K562 (cell line): ENCODE results near the gene KIF27. TPM values are rescaled to one million over a fixed set of nuclear protein-coding genes. Genes with fewer than 3 reads are reported as not detected.
"Not testable (repeated sequence)": the region's sequence is repeated elsewhere in the genome, so short reads cannot be mapped to it uniquely, and the experiment has no call there.

Experiments used
- ATAC-seq: fragments of 200-7000 bp; cut with Tn5 transposase; 3 replicates; pipeline ENCODE4 v1.9.1; 2020; ENCODE audit warnings: moderate library complexity
- BruUV-seq: library from RNA; stranded (reverse); fragments of 400-500 nt; replicated peaks from 2 replicates; lab custom pipeline; 2021; lab: Mats Ljungman, UMichigan
- CTCF ChIA-PET: fragments of 300-600 bp; formaldehyde crosslinking; extraction: SDS; loops from one replicate; lab custom pipeline; 2021; ENCODE audit warnings: low intra/inter-chr PET ratio; lab: Yijun Ruan, JAX
- POLR2A ChIA-PET: fragments of 300-600, 350-650 bp; sonication (Branson Sonifier 250); formaldehyde crosslinking; extraction: SDS; loops from one replicate; lab custom pipeline; 2021; ENCODE audit warnings: antibody characterized with exemption, inconsistent platforms; lab: Yijun Ruan, JAX
- DNase-seq, 4 experiments: peaks; one replicate each; pipeline versions ENCODE4 v3.0.0 to v3.0.0-alpha.2; 2011 to 2018; ENCODE audit warnings: low spot score in 3 of 4, mixed read lengths in 3 of 4; ENCODE audit errors: extremely low read depth in 1 of 4
- FAIRE-seq: peaks from 2 replicates; lab custom pipeline; 2011; peaks lifted over from hg19 to GRCh38; lab: Jason Lieb, UNC
- H2AFZ ChIP-seq: 2 replicates; pipeline ENCODE4 v1.6.0; 2011; ENCODE audit warnings: low read depth, low read length, control low read depth, inconsistent platforms
- H3K27ac ChIP-seq: fragments of 200-600 bp; 3 replicates; pipeline ENCODE4 v1.8.0; 2011; ENCODE audit warnings: low read depth, mild to moderate bottlenecking, control low read depth, inconsistent platforms, low read length, moderate library complexity, mixed read lengths; ENCODE audit errors: extremely low read depth
- H3K27me3 ChIP-seq, 2 experiments: fragments of 300-600 bp in 1 of 2; 2 replicates in 1 of 2; 3 replicates in 1 of 2; pipeline versions ENCODE4 v1.6.0 to v1.8.0; 2011; ENCODE audit warnings: inconsistent platforms in 2 of 2, low read length in 2 of 2, mild to moderate bottlenecking in 1 of 2, mixed read lengths in 1 of 2, moderate library complexity in 1 of 2; ENCODE audit not compliant: control insufficient read depth in 2 of 2, insufficient read depth in 2 of 2
- H3K36me3 ChIP-seq: fragments of 300-600 bp; 3 replicates; pipeline ENCODE4 v1.8.0; 2011; ENCODE audit warnings: mild to moderate bottlenecking, low read length, inconsistent platforms; ENCODE audit not compliant: control insufficient read depth, insufficient read depth
- H3K4me1 ChIP-seq, 2 experiments: fragments of 200-600 bp in 1 of 2; replicated peaks in 1 of 2; 2 replicates in 1 of 2; 3 replicates in 1 of 2; pipeline versions ENCODE4 v1.5.1 to v1.8.0; 2011; ENCODE audit warnings: inconsistent platforms in 2 of 2, low read length in 2 of 2, mild to moderate bottlenecking in 1 of 2, mixed read lengths in 1 of 2, moderate library complexity in 1 of 2; ENCODE audit not compliant: control insufficient read depth in 2 of 2, insufficient read depth in 2 of 2
- H3K4me2 ChIP-seq: 2 replicates; pipeline ENCODE4 v1.6.1; 2011; ENCODE audit warnings: low read length, control low read depth, inconsistent platforms, mixed read lengths; ENCODE audit not compliant: insufficient read depth
- H3K4me3 ChIP-seq: fragments of 200-600 bp; sonication (generic), shearing (Covaris generic); 2 replicates; pipeline ENCODE4 v1.5.1; 2016; ENCODE audit warnings: control low read depth, inconsistent platforms
- H3K79me2 ChIP-seq: fragments of 200-600 bp; 3 replicates; pipeline ENCODE4 v1.8.0; 2011; ENCODE audit warnings: low read length, inconsistent platforms; ENCODE audit not compliant: control insufficient read depth, insufficient read depth
- H3K9ac ChIP-seq, 2 experiments: 2 replicates each; pipeline versions ENCODE4 v1.6.0 to v1.6.1; 2011; ENCODE audit warnings: low read depth in 2 of 2, low read length in 2 of 2, control low read depth in 1 of 2, inconsistent platforms in 1 of 2, mild to moderate bottlenecking in 1 of 2, mixed read lengths in 1 of 2; ENCODE audit not compliant: insufficient read depth in 1 of 2
- H3K9me1 ChIP-seq: one replicate; pipeline ENCODE4 v1.6.0; 2011; ENCODE audit warnings: inconsistent platforms, mild to moderate bottlenecking, low read length, moderate library complexity; ENCODE audit not compliant: control insufficient read depth, insufficient read depth
- H3K9me3 ChIP-seq: replicated peaks from 2 replicates; pipeline ENCODE4 v1.5.1; 2011; ENCODE audit warnings: low read depth, low read length, inconsistent platforms; ENCODE audit not compliant: control insufficient read depth, insufficient read depth
- H4K20me1 ChIP-seq: replicated peaks from 2 replicates; pipeline ENCODE4 v1.6.1; 2011; ENCODE audit warnings: low read length, inconsistent platforms, mixed read lengths; ENCODE audit not compliant: control insufficient read depth, insufficient read depth
- CTBP1 ChIP-seq: fragments of 450-650 bp; IDR thresholded peaks from 2 replicates; pipeline ENCODE4 v1.6.1; 2016; ENCODE audit warnings: borderline replicate concordance
- CXXC5 ChIP-seq: fragments of 250-450 bp; sonication (Bioruptor Pico); IDR thresholded peaks from 2 replicates; pipeline ENCODE4 v1.8.0; 2022; ENCODE audit warnings: inconsistent platforms, mild to moderate bottlenecking, moderate library complexity
- HNRNPL ChIP-seq: fragments of 200-400 bp; formaldehyde crosslinking; IDR thresholded peaks from 2 replicates; pipeline ENCODE4 v1.6.1; 2017; ENCODE audit warnings: low read depth, mild to moderate bottlenecking, low read length
- MAZ ChIP-seq, 2 experiments: fragments of 450-650 bp in 1 of 2; sonication (generic) in 1 of 2; formaldehyde crosslinking; IDR thresholded peaks in 1 of 2; conservative IDR thresholded peaks in 1 of 2; 2 replicates each; pipeline versions ENCODE4 v1.4.0 to v1.5.0; 2020; ENCODE audit warnings: mild to moderate bottlenecking in 1 of 2, missing genetic modification reagents in 1 of 2
- POLR2G ChIP-seq: fragments of 200-400 bp; formaldehyde crosslinking; IDR thresholded peaks from 2 replicates; pipeline ENCODE4 v1.6.1; 2017; ENCODE audit warnings: low read depth, mild to moderate bottlenecking, antibody characterized with exemption, low read length, moderate library complexity
- RBFOX2 ChIP-seq: fragments of 200-400 bp; formaldehyde crosslinking; IDR thresholded peaks from 2 replicates; pipeline ENCODE4 v1.6.1; 2017; ENCODE audit warnings: low read depth, mild to moderate bottlenecking, low read length, moderate library complexity
- SMAD4 ChIP-seq: fragments of 250-450 bp; sonication (Bioruptor Pico); conservative IDR thresholded peaks from 2 replicates; pipeline ENCODE4 v1.8.0; 2021; ENCODE audit warnings: inconsistent platforms, mild to moderate bottlenecking, moderate library complexity
- UBTF ChIP-seq, 2 experiments: IDR thresholded peaks; 2 replicates each; pipeline ENCODE4 v1.6.1; 2012; ENCODE audit warnings: improper control_type of control experiment in 2 of 2, low read depth in 2 of 2, low read length in 2 of 2, borderline replicate concordance in 1 of 2
- ZFX ChIP-seq: sonication (generic); formaldehyde crosslinking; IDR thresholded peaks from 2 replicates; pipeline ENCODE4 v1.8.0; 2022; ENCODE audit warnings: mild to moderate bottlenecking, missing genetic modification reagents, moderate library complexity
- ZNF263 ChIP-seq: sonication (generic); formaldehyde crosslinking; IDR thresholded peaks from 2 replicates; pipeline ENCODE4 v1.8.0; 2022; ENCODE audit warnings: mild to moderate bottlenecking, missing genetic modification reagents, borderline replicate concordance
- WGBS: fragments of 100-300 bp; shearing (Covaris generic); methylation state at CpG from one replicate; pipeline ENCODE4 v1.1.6; 2016; ENCODE audit warnings: low coverage, mixed read lengths; ENCODE audit not compliant: insufficient coverage; ENCODE audit errors: missing lambda C conversion rate; 5-methylcytosine and 5-hydroxymethylcytosine counted together
- in situ Hi-C: fragments of 300-500 bp; cut with MboI; formaldehyde crosslinking; loops from 4 replicates; pipeline ENCODE4 v1.15.0; 2018; ENCODE audit warnings: inconsistent platforms, mixed read lengths
- intact Hi-C: fragments of 100-400 bp; cut with micrococcal nuclease; formaldehyde crosslinking; loops from 2 replicates; pipeline ENCODE4 v1.14.2; 2022
- polyA plus RNA-seq, 8 experiments: library from polyadenylated mRNA; depleted of rRNA in 4 of 8; stranded (reverse) in 5 of 8; unstranded in 3 of 8; fragments of >200 nt; fragmentation: Nextera tagmentation in 2 of 8; fragmentation: Illumina TruSeq in 1 of 8; extraction: Ambion mirVana in 2 of 8; extraction: Trizol in 1 of 8; gene quantifications; 2 replicates each; pipeline versions ENCODE4 v1.2.1 to v1.2.3, GENCODE V29; 2011 to 2014; ENCODE audit warnings: inconsistent platforms in 1 of 8, missing spikeins in 1 of 8
- total RNA-seq, 7 experiments: library from RNA; depleted of rRNA in 6 of 7; stranded (reverse); fragments of >200 nt in 6 of 7; fragmentation: Illumina TruSeq in 2 of 7; extraction: Trizol in 2 of 7; gene quantifications; 2 replicates each; pipeline versions ENCODE4 v1.2.1 to v1.2.3, GENCODE V29; 2011 to 2021; ENCODE audit warnings: low replicate concordance in 1 of 7
- TF ChIP-seq, protein P1 (sequence below), 2 experiments: fragments of 200-800 bp in 1 of 2; sonication (Bioruptor generic) in 1 of 2; sonication (generic) in 1 of 2; formaldehyde crosslinking in 1 of 2; IDR thresholded peaks in 1 of 2; conservative IDR thresholded peaks in 1 of 2; 2 replicates each; pipeline versions ENCODE4 v1.5.0 to v1.6.1; 2016 to 2020; ENCODE audit warnings: missing compliant biosample characterization in 1 of 2, missing genetic modification characterization in 1 of 2, missing genetic modification reagents in 1 of 2
- TF ChIP-seq, protein P2 (sequence below): fragments of 200-800 bp; sonication (Bioruptor generic); IDR thresholded peaks from 2 replicates; pipeline ENCODE4 v1.6.1; 2017; ENCODE audit warnings: missing genetic modification characterization, missing compliant biosample characterization

Gene KIF27
- total and polyA plus RNA-seq, 9 of the 15 experiments (the other 6 are each of a cell fraction or from before 2014, with no cell fraction given), result 0.32 to 2.4 (median 0.98) TPM

DNA sequence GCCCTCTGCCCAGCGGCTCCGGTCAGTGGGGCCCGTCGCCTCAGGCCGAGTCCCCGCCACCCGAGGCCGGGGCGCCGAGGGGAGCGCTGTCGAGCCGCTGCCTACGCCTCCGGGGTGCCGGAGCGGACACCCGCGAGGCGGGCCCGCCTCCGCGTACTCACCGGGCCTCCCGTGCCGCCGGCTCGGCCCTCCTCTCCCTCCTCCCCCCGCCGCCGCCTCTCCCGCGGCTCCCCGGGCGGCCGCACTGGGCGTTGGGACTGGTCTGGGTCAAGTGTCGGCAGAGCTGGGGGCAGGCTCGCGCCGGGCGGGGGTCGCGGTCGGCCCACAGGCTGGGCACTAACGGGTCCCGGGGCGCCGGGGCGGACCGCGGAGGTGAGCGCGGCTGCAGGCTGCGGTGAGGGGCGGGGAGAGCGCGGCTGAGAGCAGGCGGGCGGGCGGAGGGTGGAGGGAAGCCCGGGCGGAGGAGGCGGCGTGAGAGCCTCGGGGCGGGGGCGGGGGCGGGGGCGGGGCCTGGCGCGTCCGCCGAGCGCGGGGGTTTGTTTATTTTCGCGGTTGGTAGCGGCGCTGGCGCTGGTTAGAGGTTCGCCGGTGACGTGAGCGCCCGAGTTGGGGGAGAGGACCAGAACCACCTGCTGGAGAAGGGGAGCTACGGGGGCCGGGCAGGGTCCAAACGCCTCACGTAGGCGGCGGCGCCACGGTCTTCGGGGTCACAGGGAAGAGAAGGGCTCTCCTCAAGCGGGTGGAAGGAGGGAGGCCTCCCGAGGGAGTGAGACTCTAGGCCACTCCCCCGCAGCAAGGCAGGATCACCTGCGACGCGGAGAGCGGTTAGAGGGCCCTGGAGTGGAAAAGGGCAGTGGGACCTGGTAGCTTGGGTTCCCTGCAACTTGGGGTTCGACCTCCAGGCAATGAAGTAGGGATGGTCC is 103.6 kb downstream of the KIF27 start, which contains the start of gene GKAP1:
Gene GKAP1, minus strand, starts transcription at position 414 of the 923 bp plus-strand sequence. CDS start 11,252 bp downstream, outside the sequence.
- Histone ChIP-seq H3K4me3 (peak within 1 kb of the TSS; percentile 54), H2AFZ (peak within 1 kb of the TSS; percentile 68), H3K4me2 (peak within 1 kb of the TSS; percentile 52; the same call in 1 of the 2 replicates), H3K9ac (peak within 1 kb of the TSS; percentile 41 to 89; a peak in 3 of 4 replicates)
- H3K9me3 ChIP-seq, H3K9me1 ChIP-seq, H4K20me1 ChIP-seq, H3K4me1 ChIP-seq, H3K27me3 ChIP-seq, CTCF ChIA-PET, POLR2A ChIA-PET, H3K27ac ChIP-seq, in situ Hi-C loops, BruUV-seq, H3K36me3 ChIP-seq, H3K79me2 ChIP-seq: not testable (repeated sequence)
- peak; percentile 68 to 74 (median 72) for DNase-seq
- peak; percentile 64 for FAIRE-seq
- 0% methylated on average over 1 of the region's 103 CpGs for WGBS
- intact Hi-C loops, result loop anchor here (10.0 kb wide), 3 partner anchors 107 to 193 kb away; partner anchors contain the start of genes IDNK, KIF27 and UBQLN1
- peak; percentile 97 for ATAC-seq
- TF ChIP-seq RBFOX2 (peak; percentile 56; the same call in 1 of the 2 replicates), POLR2G (peak; percentile 69), MAZ (CRISPR knock-in tag; conservative IDR thresholded peaks at IDR 0.05 in 1 of 2, IDR thresholded peaks at IDR 0.05 in 1 of 2) (peak in 1 of 2 experiments; percentile 38; a peak in 1 of 4 replicates), UBTF (IDR thresholded peaks at IDR 0.05; ENCODE audit: borderline replicate concordance in 1 of 2, low read depth in 2 of 2, low read length in 2 of 2) (0 out of 4 replicates have a peak, but pooled peaks of 1 of the 2 experiments have one; percentile 44), CXXC5 (CRISPR knock-in tag) (peak; percentile 65), ZNF263 (CRISPR knock-in tag) (peak; percentile 76), HNRNPL (0 out of 2 replicates have a peak, but pooled peaks have one; percentile 37), CTBP1 (0 out of 2 replicates have a peak, but pooled peaks have one; percentile 24), SMAD4 (CRISPR knock-in tag) (0 out of 2 replicates have a peak, but pooled peaks have one; percentile 21), ZFX (CRISPR knock-in tag) (peak; percentile 43; the same call in 1 of the 2 replicates)
- TF ChIP-seq, protein P1, sequence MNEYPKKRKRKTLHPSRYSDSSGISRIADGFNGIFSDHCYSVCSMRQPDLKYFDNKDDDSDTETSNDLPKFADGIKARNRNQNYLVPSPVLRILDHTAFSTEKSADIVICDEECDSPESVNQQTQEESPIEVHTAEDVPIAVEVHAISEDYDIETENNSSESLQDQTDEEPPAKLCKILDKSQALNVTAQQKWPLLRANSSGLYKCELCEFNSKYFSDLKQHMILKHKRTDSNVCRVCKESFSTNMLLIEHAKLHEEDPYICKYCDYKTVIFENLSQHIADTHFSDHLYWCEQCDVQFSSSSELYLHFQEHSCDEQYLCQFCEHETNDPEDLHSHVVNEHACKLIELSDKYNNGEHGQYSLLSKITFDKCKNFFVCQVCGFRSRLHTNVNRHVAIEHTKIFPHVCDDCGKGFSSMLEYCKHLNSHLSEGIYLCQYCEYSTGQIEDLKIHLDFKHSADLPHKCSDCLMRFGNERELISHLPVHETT (CRISPR knock-in tag; conservative IDR thresholded peaks at IDR 0.05 in 1 of 2, IDR thresholded peaks at IDR 0.05 in 1 of 2), result peak in 1 of 2 experiments; percentile 93; a peak in 2 of 4 replicates
- TF ChIP-seq, protein P2, sequence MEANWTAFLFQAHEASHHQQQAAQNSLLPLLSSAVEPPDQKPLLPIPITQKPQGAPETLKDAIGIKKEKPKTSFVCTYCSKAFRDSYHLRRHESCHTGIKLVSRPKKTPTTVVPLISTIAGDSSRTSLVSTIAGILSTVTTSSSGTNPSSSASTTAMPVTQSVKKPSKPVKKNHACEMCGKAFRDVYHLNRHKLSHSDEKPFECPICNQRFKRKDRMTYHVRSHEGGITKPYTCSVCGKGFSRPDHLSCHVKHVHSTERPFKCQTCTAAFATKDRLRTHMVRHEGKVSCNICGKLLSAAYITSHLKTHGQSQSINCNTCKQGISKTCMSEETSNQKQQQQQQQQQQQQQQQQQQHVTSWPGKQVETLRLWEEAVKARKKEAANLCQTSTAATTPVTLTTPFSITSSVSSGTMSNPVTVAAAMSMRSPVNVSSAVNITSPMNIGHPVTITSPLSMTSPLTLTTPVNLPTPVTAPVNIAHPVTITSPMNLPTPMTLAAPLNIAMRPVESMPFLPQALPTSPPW (CRISPR knock-in tag), result peak; percentile 78
